C4-2B (cell line): ENCODE measurements around the gene HOXC10.

Experiments used
- H3K27ac ChIP-seq: fragments of 450-650 bp; 2 replicates; pipeline ENCODE4 v1.5.1; 2017
- CTCF ChIP-seq: fragments of 450-650 bp; conservative IDR thresholded peaks from 2 replicates; pipeline ENCODE4 v1.5.1; 2017; ENCODE audit warnings: mild to moderate bottlenecking
- ZFX ChIP-seq: fragments of 450-650 bp; IDR thresholded peaks from 2 replicates; pipeline ENCODE4 v1.6.1; 2017

The HOXC10 gene

GRCh38 chr12:53992377-53992889, 7.5 kb downstream of the HOXC10 start:
- no peak overlapping the region for H3K27ac ChIP-seq
- TF ChIP-seq CTCF (no peak), ZFX (no peak)

- H3K27ac ChIP-seq = no peak overlapping the region
- TF ChIP-seq CTCF = no peak
- no peak for TF ChIP-seq ZFX
These were observed 8.4 kb downstream of the HOXC10 start for GRCh38 chr12:53993162-53994008.

GRCh38 chr12:53994009-53994263, 9.0 kb downstream of the HOXC10 start:
- no peak overlapping the region for H3K27ac ChIP-seq
- TF ChIP-seq ZFX (no peak), CTCF (no peak)

- H3K27ac ChIP-seq = no peak overlapping the region
- no peak for TF ChIP-seq ZFX
- TF ChIP-seq CTCF = no peak
These were observed 9.5 kb downstream of the HOXC10 start for GRCh38 chr12:53994264-53995001.

GRCh38 chr12:53995002-53995377, 10.0 kb downstream of the HOXC10 start:
- TF ChIP-seq ZFX = no peak
- TF ChIP-seq CTCF = no peak
- no peak overlapping the region for H3K27ac ChIP-seq

GRCh38 chr12:53995378-53996239, 10.7 kb downstream of the HOXC10 start:
- TF ChIP-seq ZFX = no peak
- TF ChIP-seq CTCF = no peak
- H3K27ac ChIP-seq = no peak overlapping the region
